ENCODE measurements around the gene KCNIP4. TPM values are rescaled to one million over a fixed set of nuclear protein-coding genes. Genes with fewer than 3 reads are reported as not detected.
A peak's percentile ranks its signal among the peaks of the same experiment; 100 is the strongest.

KCNIP4 gene
- total and polyA plus RNA-seq, 2 experiments from 2014 or later, result 0.14 to 0.63 TPM

DNA sequence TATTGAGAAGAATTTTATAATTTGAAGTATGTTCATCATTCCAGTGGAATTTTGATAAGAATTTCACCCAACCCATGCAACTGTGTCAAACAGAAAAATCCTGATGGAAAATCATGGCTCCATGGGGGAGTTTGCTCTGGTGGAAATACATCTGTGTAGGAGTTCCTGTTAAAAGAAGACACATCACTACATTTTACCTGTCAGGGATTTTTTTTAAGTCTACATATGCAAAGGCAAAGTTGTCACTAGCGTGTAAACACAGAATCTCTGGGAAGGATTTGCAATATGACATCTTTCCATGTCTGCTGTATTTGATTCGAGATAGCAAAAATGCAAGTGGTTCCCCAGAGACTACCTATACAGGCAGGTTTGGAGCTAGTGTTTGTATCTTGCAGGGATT, 581.0 kb downstream of the KCNIP4 start (continued):
- TF ChIP-seq, protein P1, sequence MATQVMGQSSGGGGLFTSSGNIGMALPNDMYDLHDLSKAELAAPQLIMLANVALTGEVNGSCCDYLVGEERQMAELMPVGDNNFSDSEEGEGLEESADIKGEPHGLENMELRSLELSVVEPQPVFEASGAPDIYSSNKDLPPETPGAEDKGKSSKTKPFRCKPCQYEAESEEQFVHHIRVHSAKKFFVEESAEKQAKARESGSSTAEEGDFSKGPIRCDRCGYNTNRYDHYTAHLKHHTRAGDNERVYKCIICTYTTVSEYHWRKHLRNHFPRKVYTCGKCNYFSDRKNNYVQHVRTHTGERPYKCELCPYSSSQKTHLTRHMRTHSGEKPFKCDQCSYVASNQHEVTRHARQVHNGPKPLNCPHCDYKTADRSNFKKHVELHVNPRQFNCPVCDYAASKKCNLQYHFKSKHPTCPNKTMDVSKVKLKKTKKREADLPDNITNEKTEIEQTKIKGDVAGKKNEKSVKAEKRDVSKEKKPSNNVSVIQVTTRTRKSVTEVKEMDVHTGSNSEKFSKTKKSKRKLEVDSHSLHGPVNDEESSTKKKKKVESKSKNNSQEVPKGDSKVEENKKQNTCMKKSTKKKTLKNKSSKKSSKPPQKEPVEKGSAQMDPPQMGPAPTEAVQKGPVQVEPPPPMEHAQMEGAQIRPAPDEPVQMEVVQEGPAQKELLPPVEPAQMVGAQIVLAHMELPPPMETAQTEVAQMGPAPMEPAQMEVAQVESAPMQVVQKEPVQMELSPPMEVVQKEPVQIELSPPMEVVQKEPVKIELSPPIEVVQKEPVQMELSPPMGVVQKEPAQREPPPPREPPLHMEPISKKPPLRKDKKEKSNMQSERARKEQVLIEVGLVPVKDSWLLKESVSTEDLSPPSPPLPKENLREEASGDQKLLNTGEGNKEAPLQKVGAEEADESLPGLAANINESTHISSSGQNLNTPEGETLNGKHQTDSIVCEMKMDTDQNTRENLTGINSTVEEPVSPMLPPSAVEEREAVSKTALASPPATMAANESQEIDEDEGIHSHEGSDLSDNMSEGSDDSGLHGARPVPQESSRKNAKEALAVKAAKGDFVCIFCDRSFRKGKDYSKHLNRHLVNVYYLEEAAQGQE (IDR thresholded peaks at IDR 0.05; ENCODE audit: unreplicated experiment), result no peak
- TF ChIP-seq ZNF331 (CRISPR knock-in tag; IDR thresholded peaks at IDR 0.05; ENCODE audit: low read depth) (no peak), JUNB (IDR thresholded peaks at IDR 0.05; ENCODE audit: unreplicated experiment) (no peak), EZH2 (IDR thresholded peaks at IDR 0.05; ENCODE audit: low read depth, unreplicated experiment) (no peak), ZNF114 (CRISPR knock-in tag; IDR thresholded peaks at IDR 0.05) (no peak)

DNA sequence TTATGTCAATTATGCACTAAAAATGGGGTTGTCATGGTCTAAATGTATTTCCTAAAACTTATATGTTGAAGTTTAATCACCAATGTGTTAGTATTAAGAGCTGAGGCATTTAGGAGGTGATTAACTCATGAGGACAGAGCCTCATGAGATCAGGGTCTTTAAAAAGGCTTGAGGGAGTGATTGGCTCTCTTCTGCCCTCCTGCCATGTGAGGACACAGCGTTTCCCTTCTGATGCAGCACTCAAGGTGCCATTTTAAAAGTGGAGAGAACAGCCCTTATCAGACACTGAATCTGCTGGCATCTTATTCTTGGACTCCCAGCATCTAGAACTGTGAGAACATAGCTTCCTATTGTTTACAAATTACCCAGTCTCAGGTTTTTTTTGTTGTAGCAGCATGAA, 581.7 kb downstream of the KCNIP4 start:
- no peaks in the 10 kb centered on the region for H3K27me3 Mint-ChIP-seq (ENCODE audit: insufficient read depth, low read depth, poor library complexity)
- H3K36me3 Mint-ChIP-seq (ENCODE audit: low read depth), result no peaks in the 10 kb centered on the region
- H3K27ac ChIP-seq (ENCODE audit: low read depth), result peak overlapping the region; percentile 84; the same call in 1 of the 2 replicates
- no peaks in the 10 kb centered on the region for H3K79me2 ChIP-seq (replicated peaks; ENCODE audit: insufficient read depth)
- H3K9me2 ChIP-seq (ENCODE audit: insufficient read depth), result no peaks in the 10 kb centered on the region
- H3K27ac Mint-ChIP-seq, result no peak overlapping the region; the same call in 1 of the 2 replicates
- H3K4me3 ChIP-seq, result no peak overlapping the region
- no peaks in the 10 kb centered on the region for H4K20me1 ChIP-seq (replicated peaks; ENCODE audit: insufficient read depth)
- no peak overlapping the region for H3K4me3 Mint-ChIP-seq
- peak overlapping the region; percentile 45; the same call in 1 of the 2 replicates for H3K4me2 ChIP-seq
- H3F3A ChIP-seq (replicated peaks; ENCODE audit: low read depth), result no peaks in the 10 kb centered on the region
- H3K36me3 ChIP-seq (ENCODE audit: insufficient read depth), result no peaks in the 10 kb centered on the region
- ATAC-seq (no peak), DNase-seq (ENCODE audit: low spot score) (no peak)
- no peaks in the 10 kb centered on the region for H3K27me3 ChIP-seq (ENCODE audit: insufficient read depth)
- peak overlapping the region; percentile 79; the same call in 1 of the 2 replicates for H2AFZ ChIP-seq
- H3K4me1 ChIP-seq (ENCODE audit: insufficient read depth), result peaks cover 16% of the 10 kb centered on the region
- no peaks in the 10 kb centered on the region for H3K9me3 Mint-ChIP-seq
- H3K4me1 Mint-ChIP-seq, result peaks cover 23% of the 10 kb centered on the region
- TF ChIP-seq, protein P1 (IDR thresholded peaks at IDR 0.05; ENCODE audit: unreplicated experiment), result no peak
- TF ChIP-seq POLR2AphosphoS5 (IDR thresholded peaks at IDR 0.05; ENCODE audit: low read depth), result no peak
- TF ChIP-seq NANOG (IDR thresholded peaks at IDR 0.05; ENCODE audit: borderline replicate concordance), result no peak
- no peak for TF ChIP-seq CREB1 (CRISPR knock-in tag; IDR thresholded peaks at IDR 0.05; ENCODE audit: low read depth)
- TF ChIP-seq JUNB (IDR thresholded peaks at IDR 0.05; ENCODE audit: unreplicated experiment), result no peak
- no peak for TF ChIP-seq EZH2phosphoT487 (IDR thresholded peaks at IDR 0.05; ENCODE audit: unreplicated experiment)
- no peak for TF ChIP-seq EZH2 (IDR thresholded peaks at IDR 0.05; ENCODE audit: low read depth, unreplicated experiment)
- no peak for TF ChIP-seq ZNF331 (CRISPR knock-in tag; IDR thresholded peaks at IDR 0.05; ENCODE audit: low read depth)
- TF ChIP-seq, protein P2, sequence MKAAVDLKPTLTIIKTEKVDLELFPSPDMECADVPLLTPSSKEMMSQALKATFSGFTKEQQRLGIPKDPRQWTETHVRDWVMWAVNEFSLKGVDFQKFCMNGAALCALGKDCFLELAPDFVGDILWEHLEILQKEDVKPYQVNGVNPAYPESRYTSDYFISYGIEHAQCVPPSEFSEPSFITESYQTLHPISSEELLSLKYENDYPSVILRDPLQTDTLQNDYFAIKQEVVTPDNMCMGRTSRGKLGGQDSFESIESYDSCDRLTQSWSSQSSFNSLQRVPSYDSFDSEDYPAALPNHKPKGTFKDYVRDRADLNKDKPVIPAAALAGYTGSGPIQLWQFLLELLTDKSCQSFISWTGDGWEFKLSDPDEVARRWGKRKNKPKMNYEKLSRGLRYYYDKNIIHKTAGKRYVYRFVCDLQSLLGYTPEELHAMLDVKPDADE (IDR thresholded peaks at IDR 0.05), result no peak
